ENCODE results near the gene RAVER2. TPM values are rescaled to one million over a fixed set of nuclear protein-coding genes. Genes with fewer than 3 reads are reported as not detected.

RAVER2 gene
- total RNA-seq, 4 donors from 2014 or later = 12.5 to 32.9 (median 32.0) TPM

- Histone ChIP-seq H3K36me3 (peaks cover 0 to 93% of the 10 kb centered on the region in 2 donors), H3K27ac (no peak overlapping the region), H3K4me1 (peaks cover 0 to 15% (median 7%) of the 10 kb centered on the region in 3 donors), H3K27me3 (no peaks in the 10 kb centered on the region), H3K9me3 (no peaks in the 10 kb centered on the region), H3K4me3 (no peak overlapping the region)
- ATAC-seq = no peak
- 79 to 92% methylated on average over 4 to 9 of the region's 9 CpGs for WGBS, 2 donors (ENCODE audit: low coverage in 1 of 2)
- no peak for TF ChIP-seq POLR2A (IDR thresholded peaks at IDR 0.05)
- no peak for TF ChIP-seq CTCF (IDR thresholded peaks at IDR 0.05)
- TF ChIP-seq POLR2AphosphoS5 (IDR thresholded peaks at IDR 0.05) = no peak
- TF ChIP-seq EP300 (IDR thresholded peaks at IDR 0.05) = no peak
Observed at GRCh38 chr1:64843675-64844074, 98.8 kb downstream of the RAVER2 start.

DNA sequence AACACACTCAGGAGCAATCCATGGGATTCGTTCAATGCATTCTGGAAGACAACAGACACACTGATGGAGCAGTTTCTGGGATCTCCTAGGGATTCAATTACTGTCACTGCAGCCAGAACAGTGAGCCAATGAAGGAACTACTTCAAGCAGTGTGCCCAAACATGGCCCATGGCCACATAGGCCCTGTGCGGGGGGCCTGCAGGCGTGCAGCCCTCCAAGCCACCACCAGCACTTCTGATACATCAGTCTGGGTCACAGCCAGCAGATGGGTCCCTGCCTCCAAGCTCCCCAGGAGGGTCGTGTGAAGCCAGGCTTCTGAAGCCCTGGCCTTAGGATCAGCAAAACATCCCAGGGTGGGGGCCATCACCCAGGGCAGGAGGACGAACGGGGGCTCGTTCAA lies 99.3 kb downstream of the RAVER2 start:
- Histone ChIP-seq H3K4me1 (peaks cover 0 to 15% (median 7%) of the 10 kb centered on the region in 3 donors), H3K36me3 (peaks cover 0 to 95% of the 10 kb centered on the region in 2 donors), H3K4me3 (no peak overlapping the region), H3K27ac (no peak overlapping the region), H3K27me3 (no peaks in the 10 kb centered on the region), H3K9me3 (no peaks in the 10 kb centered on the region)
- 100% methylated on average over 1 of the region's 7 CpGs; no CpG with 5 or more reads in 1 of the 2 donors for WGBS, 2 donors (ENCODE audit: low coverage in 1 of 2)
- TF ChIP-seq POLR2A (IDR thresholded peaks at IDR 0.05) = no peak
- TF ChIP-seq POLR2AphosphoS5 (IDR thresholded peaks at IDR 0.05) = no peak
- no peak for TF ChIP-seq CTCF (IDR thresholded peaks at IDR 0.05)
- no peak for TF ChIP-seq EP300 (IDR thresholded peaks at IDR 0.05)
- ATAC-seq = no peak

DNA sequence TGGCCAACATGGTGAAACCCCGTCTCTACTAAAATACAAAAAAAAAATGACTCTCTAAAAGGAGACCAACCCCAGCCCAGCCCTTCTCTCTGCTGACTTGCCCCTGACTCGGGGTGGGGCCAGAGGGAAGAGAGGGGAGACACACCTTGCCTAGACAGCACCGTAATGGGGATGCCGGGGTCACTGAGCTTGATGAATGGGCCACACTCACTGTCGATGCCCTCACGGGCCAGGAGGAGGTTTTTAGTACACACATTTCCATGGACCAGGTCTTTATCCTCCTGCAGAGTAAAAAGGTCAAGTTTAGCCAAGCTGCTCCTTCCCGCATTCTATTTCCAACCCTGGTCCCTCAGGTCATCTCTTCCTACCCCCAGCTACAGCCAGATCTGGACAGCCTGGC lies 99.7 kb downstream of the RAVER2 start:
- H3K27ac ChIP-seq = no peak overlapping the region
- TF ChIP-seq EP300 (IDR thresholded peaks at IDR 0.05) = no peak
- no peak for TF ChIP-seq POLR2AphosphoS5 (IDR thresholded peaks at IDR 0.05)
- TF ChIP-seq POLR2A (IDR thresholded peaks at IDR 0.05) = no peak
- no peak for TF ChIP-seq CTCF (IDR thresholded peaks at IDR 0.05)
- WGBS, 2 donors (ENCODE audit: low coverage in 1 of 2) = 100% methylated on average over 3 of the region's 7 CpGs; no CpG with 5 or more reads in 1 of the 2 donors
- peaks cover 0 to 17% (median 7%) of the 10 kb centered on the region in 3 donors for H3K4me1 ChIP-seq
- no peak overlapping the region for H3K4me3 ChIP-seq
- peaks cover 0 to 95% of the 10 kb centered on the region in 2 donors for H3K36me3 ChIP-seq
- ATAC-seq = no peak
- H3K27me3 ChIP-seq = no peaks in the 10 kb centered on the region
- H3K9me3 ChIP-seq = no peaks in the 10 kb centered on the region

DNA sequence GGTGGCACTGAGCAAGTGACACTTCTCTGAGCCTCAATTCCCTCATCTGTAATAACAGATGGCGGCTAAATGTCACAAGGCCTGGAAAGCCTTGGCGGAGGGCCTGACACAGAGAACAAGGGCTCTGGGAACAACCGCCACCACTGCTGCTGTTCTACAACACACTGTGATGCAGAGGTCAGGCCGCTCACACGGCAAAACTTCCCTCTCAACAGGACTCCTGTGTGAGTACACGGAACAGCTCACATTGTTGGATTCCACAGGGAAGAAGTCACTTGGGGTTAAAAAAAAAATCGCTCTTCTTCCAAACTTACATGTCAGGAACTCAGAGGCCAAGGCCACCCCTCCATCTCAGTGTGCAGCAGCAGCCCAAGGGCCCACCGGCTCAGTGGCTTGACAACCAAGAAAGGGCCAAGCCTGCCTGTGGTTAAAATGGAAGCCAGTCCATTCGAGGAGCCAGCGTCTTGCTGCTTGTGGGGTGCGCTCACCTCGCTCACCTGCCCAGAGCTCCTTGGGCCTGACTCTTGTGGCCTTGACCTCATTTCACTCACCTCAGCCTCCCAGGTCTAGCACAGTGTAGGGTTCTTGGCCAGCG lies 101.1 kb downstream of the RAVER2 start:
- H3K36me3 ChIP-seq = peaks cover 0 to 95% of the 10 kb centered on the region in 2 donors

More for the DNA sequence above, 101.1 kb downstream of the RAVER2 start:
- TF ChIP-seq POLR2A (IDR thresholded peaks at IDR 0.05) (no peak), POLR2AphosphoS5 (IDR thresholded peaks at IDR 0.05) (no peak), EP300 (IDR thresholded peaks at IDR 0.05) (no peak), CTCF (IDR thresholded peaks at IDR 0.05) (no peak)
- Histone ChIP-seq H3K27ac (no peak overlapping the region), H3K4me1 (peaks cover 0 to 20% (median 7%) of the 10 kb centered on the region in 3 donors), H3K4me3 (no peak overlapping the region), H3K9me3 (no peaks in the 10 kb centered on the region), H3K27me3 (no peaks in the 10 kb centered on the region)
- no peak for ATAC-seq
- WGBS, 2 donors (ENCODE audit: low coverage in 1 of 2) = 92 to 96% methylated on average over 4 to 8 of the region's 13 CpGs

Data from gastroesophageal sphincter (tissue), 4 donors.